ENCODE results near the gene DZIP3. TPM values are rescaled to one million over a fixed set of nuclear protein-coding genes. Genes with fewer than 3 reads are reported as not detected.

DZIP3 gene
- total RNA-seq, 1 donor from 2014 or later = 89.0 TPM

DNA sequence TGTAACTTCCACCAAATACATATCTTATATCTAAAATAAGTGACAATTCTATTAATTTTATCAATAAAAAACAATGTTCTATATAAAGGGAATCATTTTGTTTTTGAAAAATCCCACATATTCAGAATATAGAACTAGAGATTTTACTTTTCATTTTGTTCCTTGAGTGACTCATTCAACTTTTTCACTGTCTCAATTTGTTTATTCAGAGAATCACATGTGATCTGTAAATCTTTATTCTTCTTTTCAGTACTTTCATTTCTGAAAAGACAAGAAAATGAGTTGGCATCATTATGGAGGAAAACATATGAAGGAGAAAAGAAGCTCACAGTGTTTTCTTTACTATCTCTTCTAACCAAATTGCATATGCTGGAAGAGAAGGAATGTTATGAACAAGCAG lies 35.3 kb upstream of the DZIP3 start:
- no peaks in the 10 kb centered on the region for H3K79me2 ChIP-seq (ENCODE audit: low read depth)
- H3K9ac ChIP-seq = no peak overlapping the region
- no peak overlapping the region for H3K4me3 ChIP-seq
- peaks cover 20% of the 10 kb centered on the region for H3K36me3 Mint-ChIP-seq
- no peaks in the 10 kb centered on the region for H3K9me3 ChIP-seq (ENCODE audit: low read depth)
- H3K27me3 Mint-ChIP-seq (ENCODE audit: insufficient read depth, low read depth) = no peaks in the 10 kb centered on the region
- H2AFZ ChIP-seq (replicated peaks) = no peak overlapping the region
- H3K27me3 ChIP-seq = no peaks in the 10 kb centered on the region
- H3K27ac ChIP-seq = no peak overlapping the region
- no peaks in the 10 kb centered on the region for H4K20me1 ChIP-seq (ENCODE audit: low read depth)
- H3K4me1 ChIP-seq = peaks cover 3% of the 10 kb centered on the region
- no peak overlapping the region for H3K4me2 ChIP-seq
- H3K4me3 Mint-ChIP-seq = no peak overlapping the region
- TF ChIP-seq EZH2 (IDR thresholded peaks at IDR 0.05) (no peak), EZH2phosphoT487 (IDR thresholded peaks at IDR 0.05) (no peak)
- TF ChIP-seq, protein P1, sequence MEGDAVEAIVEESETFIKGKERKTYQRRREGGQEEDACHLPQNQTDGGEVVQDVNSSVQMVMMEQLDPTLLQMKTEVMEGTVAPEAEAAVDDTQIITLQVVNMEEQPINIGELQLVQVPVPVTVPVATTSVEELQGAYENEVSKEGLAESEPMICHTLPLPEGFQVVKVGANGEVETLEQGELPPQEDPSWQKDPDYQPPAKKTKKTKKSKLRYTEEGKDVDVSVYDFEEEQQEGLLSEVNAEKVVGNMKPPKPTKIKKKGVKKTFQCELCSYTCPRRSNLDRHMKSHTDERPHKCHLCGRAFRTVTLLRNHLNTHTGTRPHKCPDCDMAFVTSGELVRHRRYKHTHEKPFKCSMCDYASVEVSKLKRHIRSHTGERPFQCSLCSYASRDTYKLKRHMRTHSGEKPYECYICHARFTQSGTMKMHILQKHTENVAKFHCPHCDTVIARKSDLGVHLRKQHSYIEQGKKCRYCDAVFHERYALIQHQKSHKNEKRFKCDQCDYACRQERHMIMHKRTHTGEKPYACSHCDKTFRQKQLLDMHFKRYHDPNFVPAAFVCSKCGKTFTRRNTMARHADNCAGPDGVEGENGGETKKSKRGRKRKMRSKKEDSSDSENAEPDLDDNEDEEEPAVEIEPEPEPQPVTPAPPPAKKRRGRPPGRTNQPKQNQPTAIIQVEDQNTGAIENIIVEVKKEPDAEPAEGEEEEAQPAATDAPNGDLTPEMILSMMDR (IDR thresholded peaks at IDR 0.05) = no peak
- H3K9me3 Mint-ChIP-seq = no peaks in the 10 kb centered on the region
- peaks cover 34% of the 10 kb centered on the region for H3K36me3 ChIP-seq
- no peaks in the 10 kb centered on the region for H3F3A ChIP-seq (ENCODE audit: low read depth)
- no peak for DNase-seq (ENCODE audit: low spot score)
- no peak overlapping the region for H3K27ac Mint-ChIP-seq
- no peaks in the 10 kb centered on the region for H3K4me1 Mint-ChIP-seq

DNA sequence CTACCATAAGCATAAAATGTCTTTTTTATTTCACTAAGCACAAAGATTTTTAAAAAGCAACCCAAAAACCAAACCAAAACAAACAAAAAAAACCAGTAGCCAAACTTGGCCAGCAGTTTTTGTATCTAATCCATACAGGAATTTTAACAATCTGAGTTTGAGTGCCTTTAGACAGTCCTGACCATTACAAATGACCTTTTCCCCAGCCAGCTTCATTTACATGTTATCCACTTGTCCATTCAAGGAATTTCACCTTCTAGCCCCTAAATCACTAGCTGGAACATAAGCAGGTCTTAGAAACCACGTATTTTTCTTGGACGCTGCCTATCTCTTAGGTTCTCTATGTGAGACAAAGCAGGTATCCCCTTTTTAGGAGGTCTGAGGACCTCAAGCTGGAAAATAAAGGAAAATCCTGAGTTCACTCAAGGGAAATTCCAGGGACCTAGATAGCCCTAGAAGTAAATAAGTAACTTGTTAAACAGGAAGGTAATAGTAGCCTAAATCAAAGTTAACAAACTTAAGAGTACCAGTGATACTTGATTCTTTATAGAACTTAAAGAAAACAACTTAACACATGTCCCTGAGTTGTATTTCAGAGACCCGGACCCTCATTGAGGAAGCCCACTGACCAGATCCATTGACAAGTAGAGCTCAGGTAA lies 34.5 kb upstream of the DZIP3 start:
- peaks cover 38% of the 10 kb centered on the region for H3K36me3 ChIP-seq
- no peaks in the 10 kb centered on the region for H3K9me3 ChIP-seq (ENCODE audit: low read depth)
- Mint-ChIP-seq H3K4me1 (no peaks in the 10 kb centered on the region), H3K9me3 (no peaks in the 10 kb centered on the region), H3K27me3 (ENCODE audit: insufficient read depth, low read depth) (no peaks in the 10 kb centered on the region), H3K36me3 (peaks cover 20% of the 10 kb centered on the region), H3K4me3 (no peak overlapping the region), H3K27ac (no peak overlapping the region)
- H2AFZ ChIP-seq (replicated peaks) = no peak overlapping the region
- H3K27me3 ChIP-seq = no peaks in the 10 kb centered on the region
- no peaks in the 10 kb centered on the region for H3K79me2 ChIP-seq (ENCODE audit: low read depth)
- H3F3A ChIP-seq (ENCODE audit: low read depth) = no peaks in the 10 kb centered on the region
- no peak overlapping the region for H3K4me2 ChIP-seq
- H3K4me1 ChIP-seq = peaks cover 3% of the 10 kb centered on the region
- H3K9ac ChIP-seq = no peak overlapping the region
- H3K27ac ChIP-seq = peak overlapping the region; percentile 4
- TF ChIP-seq EZH2phosphoT487 (IDR thresholded peaks at IDR 0.05) (no peak), EZH2 (IDR thresholded peaks at IDR 0.05) (no peak)
- TF ChIP-seq, protein P1 (IDR thresholded peaks at IDR 0.05) = no peak
- DNase-seq (ENCODE audit: low spot score) = peak; percentile 8
- H3K4me3 ChIP-seq = no peak overlapping the region
- H4K20me1 ChIP-seq (ENCODE audit: low read depth) = no peaks in the 10 kb centered on the region

DNA sequence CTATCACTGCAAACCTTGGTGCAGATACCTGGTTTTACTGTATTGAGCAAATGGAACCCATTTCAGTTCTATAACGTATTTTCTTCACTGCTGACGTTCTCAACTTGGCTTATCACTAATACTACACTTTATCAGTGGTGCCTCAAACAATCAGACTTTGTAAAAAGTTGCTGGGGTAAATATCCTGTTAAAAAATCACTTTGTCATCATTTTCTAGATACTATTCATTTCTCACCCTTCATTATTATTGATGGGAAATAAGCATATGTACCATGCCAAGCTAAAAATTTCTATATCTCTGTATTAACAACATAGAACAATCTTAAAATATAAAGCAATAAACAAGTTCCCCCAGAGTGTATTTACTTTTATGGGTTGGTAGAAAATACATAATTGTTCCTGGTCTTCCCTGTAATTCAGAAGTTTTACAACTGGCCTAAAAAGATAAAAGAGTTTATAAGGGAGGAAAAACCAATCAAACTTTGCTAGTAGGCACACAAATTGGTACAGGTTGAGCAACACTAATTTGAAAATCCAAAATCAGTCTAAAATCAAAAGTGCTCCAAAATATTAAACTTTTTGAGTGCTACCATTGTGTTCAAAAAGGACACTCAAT lies 33.4 kb upstream of the DZIP3 start:
- no peaks in the 10 kb centered on the region for H3K27me3 ChIP-seq
- no peak overlapping the region for H3K4me3 Mint-ChIP-seq
- H3F3A ChIP-seq (ENCODE audit: low read depth) = no peaks in the 10 kb centered on the region
- no peak overlapping the region for H3K9ac ChIP-seq
- H3K4me1 Mint-ChIP-seq = no peaks in the 10 kb centered on the region
- H3K79me2 ChIP-seq (ENCODE audit: low read depth) = no peaks in the 10 kb centered on the region
- no peak overlapping the region for H3K4me2 ChIP-seq
- no peaks in the 10 kb centered on the region for H3K27me3 Mint-ChIP-seq (ENCODE audit: insufficient read depth, low read depth)
- peaks cover 32% of the 10 kb centered on the region for H3K36me3 ChIP-seq
- peaks cover 3% of the 10 kb centered on the region for H3K4me1 ChIP-seq
- H3K9me3 ChIP-seq (ENCODE audit: low read depth) = no peaks in the 10 kb centered on the region
- no peak for DNase-seq (ENCODE audit: low spot score)
- H3K27ac Mint-ChIP-seq = no peak overlapping the region
- peak overlapping the region; percentile 43 for H3K27ac ChIP-seq
- no peak overlapping the region for H2AFZ ChIP-seq (replicated peaks)
- no peaks in the 10 kb centered on the region for H3K9me3 Mint-ChIP-seq
- H4K20me1 ChIP-seq (ENCODE audit: low read depth) = no peaks in the 10 kb centered on the region
- no peak overlapping the region for H3K4me3 ChIP-seq
- TF ChIP-seq EZH2phosphoT487 (IDR thresholded peaks at IDR 0.05) (no peak), EZH2 (IDR thresholded peaks at IDR 0.05) (no peak)
- TF ChIP-seq, protein P1 (IDR thresholded peaks at IDR 0.05) = no peak
- H3K36me3 Mint-ChIP-seq = peaks cover 20% of the 10 kb centered on the region

Data from neural progenitor cell (in vitro differentiated cells).